ENCODE measurements around the gene ALX4.

DNA sequence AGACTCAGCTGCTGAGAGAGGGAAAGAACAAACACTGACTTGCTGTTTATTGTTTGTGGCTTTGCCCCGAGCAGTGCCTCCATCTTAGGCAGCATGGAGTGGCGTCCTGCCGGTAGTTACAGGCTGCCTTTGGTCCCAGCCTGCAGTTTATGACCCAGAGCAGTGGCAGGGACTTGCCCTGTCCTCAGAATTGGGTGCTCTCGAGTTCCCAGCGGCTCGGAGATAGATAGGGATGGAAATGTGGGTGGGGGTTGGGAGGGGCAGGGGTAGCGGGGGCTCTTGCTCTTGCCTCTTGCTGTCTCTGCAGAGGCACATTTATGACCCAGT is 3.1 kb downstream of the ALX4 start:
- no peak for TF ChIP-seq POLR2A (IDR thresholded peaks at IDR 0.05)
- TF ChIP-seq CTCF (IDR thresholded peaks at IDR 0.05) = no peak

Data from Peyer's patch (tissue), 4 donors.